K562 (cell line): ENCODE results near the gene MED20. TPM values are rescaled to one million over a fixed set of nuclear protein-coding genes. Genes with fewer than 3 reads are reported as not detected.

Source experiments
- ATAC-seq: fragments of 200-7000 bp; cut with Tn5 transposase; 3 replicates; pipeline ENCODE4 v1.9.1; 2020; ENCODE audit warnings: moderate library complexity
- BruUV-seq: library from RNA; stranded (reverse); fragments of 400-500 nt; replicated peaks from 2 replicates; lab custom pipeline; 2021; lab: Mats Ljungman, UMichigan
- CTCF ChIA-PET: fragments of 300-600 bp; formaldehyde crosslinking; extraction: SDS; loops from one replicate; lab custom pipeline; 2021; ENCODE audit warnings: low intra/inter-chr PET ratio; lab: Yijun Ruan, JAX
- POLR2A ChIA-PET: fragments of 300-600, 350-650 bp; sonication (Branson Sonifier 250); formaldehyde crosslinking; extraction: SDS; loops from one replicate; lab custom pipeline; 2021; ENCODE audit warnings: antibody characterized with exemption, inconsistent platforms; lab: Yijun Ruan, JAX
- DNase-seq, 4 experiments: peaks; one replicate each; pipeline versions ENCODE4 v3.0.0 to v3.0.0-alpha.2; 2011 to 2018; ENCODE audit warnings: low spot score in 3 of 4, mixed read lengths in 3 of 4; ENCODE audit errors: extremely low read depth in 1 of 4
- FAIRE-seq: peaks from 2 replicates; lab custom pipeline; 2011; peaks lifted over from hg19 to GRCh38; lab: Jason Lieb, UNC
- H2AFZ ChIP-seq: 2 replicates; pipeline ENCODE4 v1.6.0; 2011; ENCODE audit warnings: low read depth, low read length, control low read depth, inconsistent platforms
- H3K27ac ChIP-seq: fragments of 200-600 bp; 3 replicates; pipeline ENCODE4 v1.8.0; 2011; ENCODE audit warnings: low read depth, mild to moderate bottlenecking, control low read depth, inconsistent platforms, low read length, moderate library complexity, mixed read lengths; ENCODE audit errors: extremely low read depth
- H3K27me3 ChIP-seq, 2 experiments: fragments of 300-600 bp in 1 of 2; 2 replicates in 1 of 2; 3 replicates in 1 of 2; pipeline versions ENCODE4 v1.6.0 to v1.8.0; 2011; ENCODE audit warnings: inconsistent platforms in 2 of 2, low read length in 2 of 2, mild to moderate bottlenecking in 1 of 2, mixed read lengths in 1 of 2, moderate library complexity in 1 of 2; ENCODE audit not compliant: control insufficient read depth in 2 of 2, insufficient read depth in 2 of 2
- H3K36me3 ChIP-seq: fragments of 300-600 bp; 3 replicates; pipeline ENCODE4 v1.8.0; 2011; ENCODE audit warnings: mild to moderate bottlenecking, low read length, inconsistent platforms; ENCODE audit not compliant: control insufficient read depth, insufficient read depth
- H3K4me1 ChIP-seq, 2 experiments: fragments of 200-600 bp in 1 of 2; replicated peaks in 1 of 2; 2 replicates in 1 of 2; 3 replicates in 1 of 2; pipeline versions ENCODE4 v1.5.1 to v1.8.0; 2011; ENCODE audit warnings: inconsistent platforms in 2 of 2, low read length in 2 of 2, mild to moderate bottlenecking in 1 of 2, mixed read lengths in 1 of 2, moderate library complexity in 1 of 2; ENCODE audit not compliant: control insufficient read depth in 2 of 2, insufficient read depth in 2 of 2
- H3K4me2 ChIP-seq: 2 replicates; pipeline ENCODE4 v1.6.1; 2011; ENCODE audit warnings: low read length, control low read depth, inconsistent platforms, mixed read lengths; ENCODE audit not compliant: insufficient read depth
- H3K4me3 ChIP-seq: fragments of 200-600 bp; sonication (generic), shearing (Covaris generic); 2 replicates; pipeline ENCODE4 v1.5.1; 2016; ENCODE audit warnings: control low read depth, inconsistent platforms
- H3K79me2 ChIP-seq: fragments of 200-600 bp; 3 replicates; pipeline ENCODE4 v1.8.0; 2011; ENCODE audit warnings: low read length, inconsistent platforms; ENCODE audit not compliant: control insufficient read depth, insufficient read depth
- H3K9ac ChIP-seq, 2 experiments: 2 replicates each; pipeline versions ENCODE4 v1.6.0 to v1.6.1; 2011; ENCODE audit warnings: low read depth in 2 of 2, low read length in 2 of 2, control low read depth in 1 of 2, inconsistent platforms in 1 of 2, mild to moderate bottlenecking in 1 of 2, mixed read lengths in 1 of 2; ENCODE audit not compliant: insufficient read depth in 1 of 2
- H3K9me1 ChIP-seq: one replicate; pipeline ENCODE4 v1.6.0; 2011; ENCODE audit warnings: inconsistent platforms, mild to moderate bottlenecking, low read length, moderate library complexity; ENCODE audit not compliant: control insufficient read depth, insufficient read depth
- H3K9me3 ChIP-seq: replicated peaks from 2 replicates; pipeline ENCODE4 v1.5.1; 2011; ENCODE audit warnings: low read depth, low read length, inconsistent platforms; ENCODE audit not compliant: control insufficient read depth, insufficient read depth
- H4K20me1 ChIP-seq: replicated peaks from 2 replicates; pipeline ENCODE4 v1.6.1; 2011; ENCODE audit warnings: low read length, inconsistent platforms, mixed read lengths; ENCODE audit not compliant: control insufficient read depth, insufficient read depth
- BRCA1 ChIP-seq, 2 experiments: fragments of 450-650 bp in 1 of 2; sonication (generic) in 1 of 2; formaldehyde crosslinking in 1 of 2; IDR thresholded peaks; 2 replicates each; pipeline versions ENCODE4 v1.5.0 to v1.6.1; 2017 to 2020; ENCODE audit warnings: mild to moderate bottlenecking in 1 of 2, missing genetic modification reagents in 1 of 2
- CBFB ChIP-seq: sonication (generic); formaldehyde crosslinking; IDR thresholded peaks from 2 replicates; pipeline ENCODE4 v1.4.0; 2020; ENCODE audit warnings: mild to moderate bottlenecking, missing genetic modification reagents
- CBX2 ChIP-seq: fragments of 200-600 bp; sonication (generic); IDR thresholded peaks from one replicate; pipeline ENCODE4 v1.6.1; 2012; ENCODE audit warnings: mild to moderate bottlenecking, low read length, inconsistent platforms; ENCODE audit not compliant: insufficient read depth, poor library complexity, severe bottlenecking
- CHD2 ChIP-seq: IDR thresholded peaks from 2 replicates; pipeline ENCODE4 v1.6.1; 2011; ENCODE audit warnings: low read depth, low read length
- CREB1 ChIP-seq, 2 experiments: sonication (generic) in 1 of 2; formaldehyde crosslinking in 1 of 2; IDR thresholded peaks; 2 replicates each; pipeline versions ENCODE4 v1.6.1 to v1.8.0; 2012 to 2022; ENCODE audit warnings: inconsistent platforms in 1 of 2, mild to moderate bottlenecking in 1 of 2, missing genetic modification reagents in 1 of 2, moderate library complexity in 1 of 2
- FOXJ2 ChIP-seq: fragments of 200-800 bp; sonication (Bioruptor generic); IDR thresholded peaks from 2 replicates; pipeline ENCODE4 v1.6.1; 2016; ENCODE audit warnings: missing genetic modification characterization, missing compliant biosample characterization
- HSF4 ChIP-seq: fragments of 250-450 bp; sonication (Bioruptor Pico); IDR thresholded peaks from 2 replicates; pipeline ENCODE4 v2.1.2; 2022; ENCODE audit warnings: mild to moderate bottlenecking, moderate library complexity, borderline replicate concordance
- MED1 ChIP-seq: sonication (generic); formaldehyde crosslinking; IDR thresholded peaks from 2 replicates; pipeline ENCODE4 v1.8.1; 2023; ENCODE audit warnings: missing genetic modification reagents, borderline replicate concordance
- PYGO2 ChIP-seq: fragments of 450-650 bp; IDR thresholded peaks from 2 replicates; pipeline ENCODE4 v1.6.1; 2016; ENCODE audit warnings: mild to moderate bottlenecking, missing genetic modification characterization, moderate library complexity, missing compliant biosample characterization
- SFPQ ChIP-seq: fragments of 200-400 bp; formaldehyde crosslinking; IDR thresholded peaks from 2 replicates; pipeline ENCODE4 v1.6.1; 2017; ENCODE audit warnings: mild to moderate bottlenecking, low read depth, low read length, moderate library complexity
- SMARCC2 ChIP-seq: fragments of 450-650 bp; IDR thresholded peaks from 2 replicates; pipeline ENCODE4 v1.6.1; 2017; ENCODE audit warnings: antibody characterized with exemption, moderate library complexity, mild to moderate bottlenecking, low read depth
- ZFPM2 ChIP-seq: fragments of 250-450 bp; sonication (Bioruptor Pico); IDR thresholded peaks from 2 replicates; pipeline ENCODE4 v1.5.1; 2022; ENCODE audit warnings: mild to moderate bottlenecking
- ZNF57 ChIP-seq: fragments of 450-650 bp; formaldehyde crosslinking; IDR thresholded peaks from 2 replicates; pipeline ENCODE4 v1.4.0; 2020; ENCODE audit warnings: mild to moderate bottlenecking, moderate library complexity
- whole genome bisulfite sequencing: fragments of 100-300 bp; shearing (Covaris generic); methylation state at CpG from one replicate; pipeline ENCODE4 v1.1.6; 2016; ENCODE audit warnings: low coverage, mixed read lengths; ENCODE audit not compliant: insufficient coverage; ENCODE audit errors: missing lambda C conversion rate; 5-methylcytosine and 5-hydroxymethylcytosine counted together
- in situ Hi-C: fragments of 300-500 bp; cut with MboI; formaldehyde crosslinking; loops from 4 replicates; pipeline ENCODE4 v1.15.0; 2018; ENCODE audit warnings: inconsistent platforms, mixed read lengths
- intact Hi-C: fragments of 100-400 bp; cut with micrococcal nuclease; formaldehyde crosslinking; loops from 2 replicates; pipeline ENCODE4 v1.14.2; 2022
- polyA plus RNA-seq, 8 experiments: library from polyadenylated mRNA; depleted of rRNA in 4 of 8; stranded (reverse) in 5 of 8; unstranded in 3 of 8; fragments of >200 nt; fragmentation: Nextera tagmentation in 2 of 8; fragmentation: Illumina TruSeq in 1 of 8; extraction: Ambion mirVana in 2 of 8; extraction: Trizol in 1 of 8; gene quantifications; 2 replicates each; pipeline versions ENCODE4 v1.2.1 to v1.2.3, GENCODE V29; 2011 to 2014; ENCODE audit warnings: inconsistent platforms in 1 of 8, missing spikeins in 1 of 8
- total RNA-seq, 7 experiments: library from RNA; depleted of rRNA in 6 of 7; stranded (reverse); fragments of >200 nt in 6 of 7; fragmentation: Illumina TruSeq in 2 of 7; extraction: Trizol in 2 of 7; gene quantifications; 2 replicates each; pipeline versions ENCODE4 v1.2.1 to v1.2.3, GENCODE V29; 2011 to 2021; ENCODE audit warnings: low replicate concordance in 1 of 7
- TF ChIP-seq, protein P1 (sequence below): IDR thresholded peaks from 2 replicates; pipeline ENCODE4 v1.6.1; 2014; ENCODE audit warnings: antibody characterized with exemption

Gene MED20
- total and polyA plus RNA-seq, 9 of the 15 experiments (the other 6 are each of a cell fraction or from before 2014, with no cell fraction given): 27.3 to 80.9 (median 46.0) TPM

GRCh38 chr6:41939848-41940758, 19.2 kb upstream of the MED20 start (continued):
- no peak for TF ChIP-seq SFPQ

- Histone ChIP-seq H3K4me3 (peak overlapping the region; percentile 81), H3K27me3 (no peaks in the 10 kb centered on the region), H2AFZ (no peak overlapping the region), H3K9me3 (no peaks in the 10 kb centered on the region), H3K79me2 (peaks cover 81% of the 10 kb centered on the region), H3K36me3 (peaks cover 58% of the 10 kb centered on the region), H3K27ac (peak overlapping the region; percentile 72), H3K9me1 (no peaks in the 10 kb centered on the region), H4K20me1 (peaks cover 18% of the 10 kb centered on the region), H3K4me2 (peak overlapping the region; percentile 90), H3K9ac (peak overlapping the region; percentile 46 to 84), H3K4me1 (peaks cover 58 to 69% of the 10 kb centered on the region in 2 experiments)
- ChIA-PET CTCF (interaction anchor here (0.6 to 1.2 kb wide), 4 partner anchors 90 to 138 kb away, joined by 3 to 7 read pairs (median 4); no protein-coding TSS in a partner anchor), POLR2A (interaction anchor here (0.6 to 13.7 kb wide), 23 partner anchors 11 to 1084 kb away, joined by 3 to 166 read pairs (median 4); partner anchors contain the start of genes BYSL, MED20 and TAF8)
- FAIRE-seq: peak; percentile 92
- DNase-seq: peak; percentile 51 to 96 (median 71)
- WGBS: 6% methylated on average over 11 of the region's 11 CpGs
- in situ Hi-C loops (loop anchor here (5.0 kb wide), 1 partner anchor 103 kb away; no protein-coding TSS in a partner anchor), intact Hi-C loops (loop anchor here (1.0 to 10.0 kb wide), 4 partner anchors 28 to 278 kb away; partner anchors contain the start of genes GUCA1B and MRPS10)
- peak; percentile 58 for ATAC-seq
- no TSS peak for BruUV-seq
- TF ChIP-seq FOXJ2 (no peak), HSF4 (CRISPR knock-in tag) (no peak; the same call in 1 of the 2 replicates), CBX2 (no peak), MED1 (no peak), ZFPM2 (peak; percentile 62; the same call in 1 of the 2 replicates), PYGO2 (tag) (no peak), CBFB (CRISPR knock-in tag) (peak; percentile 95), CREB1 (IDR thresholded peaks at IDR 0.05) (peak; percentile 39; the same call in 1 of the 2 replicates), CREB1 (CRISPR knock-in tag; IDR thresholded peaks at IDR 0.05) (no peak), SMARCC2 (no peak; the same call in 1 of the 2 replicates), ZNF57 (CRISPR knock-in tag) (no peak), BRCA1 (IDR thresholded peaks at IDR 0.05) (no peak), BRCA1 (CRISPR knock-in tag; IDR thresholded peaks at IDR 0.05) (no peak), CHD2 (no peak)
- TF ChIP-seq, protein P1, sequence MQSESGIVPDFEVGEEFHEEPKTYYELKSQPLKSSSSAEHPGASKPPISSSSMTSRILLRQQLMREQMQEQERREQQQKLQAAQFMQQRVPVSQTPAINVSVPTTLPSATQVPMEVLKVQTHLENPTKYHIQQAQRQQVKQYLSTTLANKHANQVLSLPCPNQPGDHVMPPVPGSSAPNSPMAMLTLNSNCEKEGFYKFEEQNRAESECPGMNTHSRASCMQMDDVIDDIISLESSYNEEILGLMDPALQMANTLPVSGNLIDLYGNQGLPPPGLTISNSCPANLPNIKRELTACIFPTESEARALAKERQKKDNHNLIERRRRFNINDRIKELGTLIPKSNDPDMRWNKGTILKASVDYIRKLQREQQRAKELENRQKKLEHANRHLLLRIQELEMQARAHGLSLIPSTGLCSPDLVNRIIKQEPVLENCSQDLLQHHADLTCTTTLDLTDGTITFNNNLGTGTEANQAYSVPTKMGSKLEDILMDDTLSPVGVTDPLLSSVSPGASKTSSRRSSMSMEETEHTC: no peak
Measured at GRCh38 chr6:41939176-41939847, 18.4 kb upstream of the MED20 start.
